ENCODE results near the gene COX5A.

- TF ChIP-seq POLR2A (IDR thresholded peaks at IDR 0.05) (no peak), CTCF (IDR thresholded peaks at IDR 0.05) (no peak)
Observed at GRCh38 chr15:74961616-74962015, 23.7 kb upstream of the COX5A start.

Data from breast epithelium (tissue), 3 donors.